Upper lobe of left lung (tissue), 6 donors: Measurements from ENCODE around the gene NDNF. TPM values are rescaled to one million over a fixed set of nuclear protein-coding genes. Genes with fewer than 3 reads are reported as not detected.

ENCODE experiments used
- ATAC-seq, 2 donors: fragments of 200-7000 bp; cut with Tn5 transposase; one replicate each; pipeline ENCODE4 v1.9.1; 2022; ENCODE audit warnings: mild to moderate bottlenecking in 2 of 2, moderate library complexity in 2 of 2; ENCODE audit not compliant: low FRiP score in 2 of 2
- DNase-seq, 2 donors: peaks; one replicate each; pipeline ENCODE4 v3.0.0-alpha.2; 2019 to 2020
- H3K27ac ChIP-seq, 4 donors: fragments of 200-600 bp; sonication (generic); one replicate each; pipeline ENCODE4 v1.5.1; 2016 to 2019
- H3K27me3 ChIP-seq, 4 donors: fragments of 200-600 bp; sonication (generic); one replicate each; pipeline ENCODE4 v1.5.1; 2017 to 2019
- H3K36me3 ChIP-seq, 4 donors: fragments of 200-600 bp; sonication (generic); one replicate each; pipeline ENCODE4 v1.5.1; 2016 to 2019
- H3K4me1 ChIP-seq, 4 donors: fragments of 200-600 bp; sonication (generic); one replicate each; pipeline ENCODE4 v1.5.1; 2018 to 2019
- H3K4me3 ChIP-seq, 4 donors: fragments of 200-600 bp; sonication (generic); one replicate each; pipeline ENCODE4 v1.5.1; 2017 to 2019; ENCODE audit warnings: mild to moderate bottlenecking in 2 of 4, moderate library complexity in 1 of 4
- H3K9me3 ChIP-seq, 4 donors: fragments of 200-600 bp; sonication (generic); one replicate each; pipeline ENCODE4 v1.5.1; 2018 to 2019
- CTCF ChIP-seq, 6 experiments: fragments of 450-650 bp in 4 of 6; fragments of 200-600 bp in 2 of 6; sonication (generic) in 2 of 6; IDR thresholded peaks; one replicate each; pipeline ENCODE4 v1.5.1; 2016 to 2019; ENCODE audit warnings: antibody characterized with exemption in 6 of 6
- EP300 ChIP-seq, 4 donors: sonication (generic); formaldehyde crosslinking; IDR thresholded peaks; one replicate each; pipeline ENCODE4 v1.5.1; 2017; ENCODE audit warnings: antibody characterized with exemption in 4 of 4, control low read depth in 2 of 4
- POLR2A ChIP-seq, 4 donors: fragments of 450-650 bp; IDR thresholded peaks; one replicate each; pipeline ENCODE4 v1.5.1; 2016 to 2017; ENCODE audit warnings: antibody characterized with exemption in 4 of 4, mild to moderate bottlenecking in 2 of 4
- POLR2AphosphoS5 ChIP-seq, 2 donors: sonication (generic); formaldehyde crosslinking; IDR thresholded peaks; one replicate each; pipeline ENCODE4 v1.5.1; 2017; ENCODE audit warnings: antibody characterized with exemption in 2 of 2
- WGBS, 2 donors: methylation state at CpG; one replicate each; pipeline ENCODE4 v1.1.5; 2017 to 2018; 5-methylcytosine and 5-hydroxymethylcytosine counted together
- total RNA-seq, 6 donors: library from RNA; depleted of rRNA in 4 of 6; stranded (reverse); fragments of >200 nt in 4 of 6; gene quantifications; one replicate each; pipeline versions ENCODE4 v1.1.0 to v1.2.1, GENCODE V29; 2016 to 2021
- donor health status: DM: no; HTN: no; CAD: no; lungs with moderate emphysema.
- donor health status: DM: no; HTN: yes; CAD: no; lungs with severe emphysema.

NDNF gene
- total RNA-seq: 100 to 1,000 TPM in 4 of 6 donors, 10 to 100 TPM in 2; 52.4 to 180 (median 129) TPM

GRCh38 chr4:121072224-121073003 lies at the start of gene NDNF:
TSS of gene NDNF (minus strand) at chr4:121072535. CDS start at chr4:121045837, 26,698 bp downstream.
- 0 to 1% methylated on average over 27 to 61 of the region's 76 CpGs for WGBS, 2 donors
- Histone ChIP-seq H3K27me3 (peaks cover 0 to 4% (median 0%) of the 10 kb centered on the region in 4 donors), H3K36me3 (no peaks in the 10 kb centered on the region)

GRCh38 chr4:121119715-121120114 lies 47.4 kb upstream of the NDNF start:
- 73 to 81% methylated on average over 1 of the region's 1 CpG for WGBS, 2 donors
- peaks cover 0 to 7% (median 0%) of the 10 kb centered on the region in 4 donors for H3K4me1 ChIP-seq
- no peaks in the 10 kb centered on the region for H3K36me3 ChIP-seq
- DNase-seq: no peak
- no peak overlapping the region for H3K4me3 ChIP-seq
- ATAC-seq: no peak
- H3K27ac ChIP-seq: no peak overlapping the region
- TF ChIP-seq EP300 (IDR thresholded peaks at IDR 0.05) (peak in 1 of 4 donors; percentile 4), POLR2AphosphoS5 (IDR thresholded peaks at IDR 0.05) (no peak), CTCF (IDR thresholded peaks at IDR 0.05) (no peak), POLR2A (IDR thresholded peaks at IDR 0.05) (no peak)
- no peaks in the 10 kb centered on the region for H3K27me3 ChIP-seq
- no peaks in the 10 kb centered on the region for H3K9me3 ChIP-seq

More at GRCh38 chr4:121072224-121073003, at the start of gene NDNF:
- Histone ChIP-seq H3K4me3 (peak within 1 kb of the TSS; percentile 64 to 76 (median 70)), H3K27ac (peak within 1 kb of the TSS; percentile 78 to 96 (median 88)), H3K4me1 (peaks cover 3 to 18% (median 10%) of the 10 kb centered on the region in 4 donors), H3K9me3 (no peaks in the 10 kb centered on the region)
- DNase-seq (peak; percentile 76 to 92), ATAC-seq (peak; percentile 81 to 89)
- TF ChIP-seq POLR2A (IDR thresholded peaks at IDR 0.05): peak in 3 of 4 donors; percentile 40 to 71 (median 56)
- TF ChIP-seq POLR2AphosphoS5 (IDR thresholded peaks at IDR 0.05): peak in 1 of 2 donors; percentile 47
- no peak for TF ChIP-seq EP300 (IDR thresholded peaks at IDR 0.05)
- peak in 1 of 6 experiments; percentile 5 for TF ChIP-seq CTCF (IDR thresholded peaks at IDR 0.05)

- 30 to 56% methylated on average over 2 of the region's 2 CpGs for WGBS, 2 donors
- Histone ChIP-seq H3K36me3 (no peaks in the 10 kb centered on the region), H3K9me3 (no peaks in the 10 kb centered on the region), H3K4me1 (peaks cover 0 to 7% (median 0%) of the 10 kb centered on the region in 4 donors), H3K4me3 (no peak overlapping the region), H3K27ac (no peak overlapping the region), H3K27me3 (no peaks in the 10 kb centered on the region)
- no peak for DNase-seq
- TF ChIP-seq EP300 (IDR thresholded peaks at IDR 0.05) (no peak), POLR2AphosphoS5 (IDR thresholded peaks at IDR 0.05) (no peak)
- no peak for ATAC-seq
Observed at GRCh38 chr4:121118344-121118743, 46.0 kb upstream of the NDNF start.

- no peak for DNase-seq
- H3K4me3 ChIP-seq: no peak overlapping the region
- no peak for ATAC-seq
- H3K27me3 ChIP-seq: no peaks in the 10 kb centered on the region
- H3K36me3 ChIP-seq: no peaks in the 10 kb centered on the region
- H3K27ac ChIP-seq: no peak overlapping the region
- peaks cover 0 to under 1% (median 0%) of the 10 kb centered on the region in 4 donors for H3K4me1 ChIP-seq
- 88 to 100% methylated on average over 1 of the region's 1 CpG for WGBS, 2 donors
- no peaks in the 10 kb centered on the region for H3K9me3 ChIP-seq
- no peak for TF ChIP-seq POLR2A (IDR thresholded peaks at IDR 0.05)
- no peak for TF ChIP-seq POLR2AphosphoS5 (IDR thresholded peaks at IDR 0.05)
- TF ChIP-seq EP300 (IDR thresholded peaks at IDR 0.05): no peak
- TF ChIP-seq CTCF (IDR thresholded peaks at IDR 0.05): no peak
Observed at GRCh38 chr4:121114756-121115155, 42.4 kb upstream of the NDNF start.

GRCh38 chr4:121112530-121112929 lies 40.2 kb upstream of the NDNF start:
- H3K27ac ChIP-seq: no peak overlapping the region
- H3K4me1 ChIP-seq: no peaks in the 10 kb centered on the region
- no peak for ATAC-seq
- H3K9me3 ChIP-seq: no peaks in the 10 kb centered on the region
- H3K36me3 ChIP-seq: no peaks in the 10 kb centered on the region
- H3K27me3 ChIP-seq: no peaks in the 10 kb centered on the region
- TF ChIP-seq POLR2AphosphoS5 (IDR thresholded peaks at IDR 0.05) (no peak), EP300 (IDR thresholded peaks at IDR 0.05) (no peak), CTCF (IDR thresholded peaks at IDR 0.05) (peak; percentile 14 to 41 (median 30)), POLR2A (IDR thresholded peaks at IDR 0.05) (no peak)
- H3K4me3 ChIP-seq: no peak overlapping the region
- DNase-seq: no peak
